Liver (tissue), 9 donors: ENCODE results near the gene GRB2. TPM values are rescaled to one million over a fixed set of nuclear protein-coding genes. Genes with fewer than 3 reads are reported as not detected.
A peak's percentile ranks its signal among the peaks of the same experiment; 100 is the strongest.

Experiments
- DNase-seq: peaks from one replicate; pipeline ENCODE4 v3.0.0-alpha.2; 2017; ENCODE audit warnings: low spot score
- H3K27ac ChIP-seq, 2 donors: one replicate each; pipeline ENCODE4 v1.7.0; 2013; ENCODE audit warnings: inconsistent platforms in 2 of 2, low read length in 2 of 2, control low read depth in 1 of 2, low read depth in 1 of 2, mild to moderate bottlenecking in 1 of 2
- H3K27me3 ChIP-seq, 4 donors: one replicate each; pipeline versions ENCODE4 v1.6.1 to v1.7.0; 2013; ENCODE audit warnings: low read length in 3 of 4, inconsistent platforms in 1 of 4, mild to moderate bottlenecking in 1 of 4, moderate library complexity in 1 of 4; ENCODE audit not compliant: control insufficient read depth in 4 of 4, insufficient read depth in 4 of 4
- H3K36me3 ChIP-seq, 4 donors: one replicate each; pipeline versions ENCODE4 v1.6.1 to v1.7.0; 2013; ENCODE audit warnings: low read length in 3 of 4, mild to moderate bottlenecking in 3 of 4, low read depth in 1 of 4, moderate library complexity in 1 of 4; ENCODE audit not compliant: control insufficient read depth in 4 of 4, insufficient read depth in 3 of 4
- H3K4me1 ChIP-seq, 4 donors: one replicate each; pipeline versions ENCODE4 v1.6.1 to v1.7.0; 2013; ENCODE audit warnings: low read length in 3 of 4, mild to moderate bottlenecking in 3 of 4, moderate library complexity in 1 of 4; ENCODE audit not compliant: control insufficient read depth in 4 of 4, insufficient read depth in 4 of 4
- H3K4me3 ChIP-seq, 3 donors: one replicate each; pipeline versions ENCODE4 v1.6.1 to v1.7.0; 2013; ENCODE audit warnings: low read length in 3 of 3, control low read depth in 1 of 3, low read depth in 1 of 3, mild to moderate bottlenecking in 1 of 3
- H3K9ac ChIP-seq, 2 donors: one replicate each; pipeline ENCODE4 v1.7.0; 2013; ENCODE audit warnings: low read length in 2 of 2, mild to moderate bottlenecking in 2 of 2, moderate library complexity in 2 of 2, control low read depth in 1 of 2, low read depth in 1 of 2
- H3K9me3 ChIP-seq, 4 donors: one replicate each; pipeline versions ENCODE4 v1.6.1 to v1.7.0; 2013; ENCODE audit warnings: low read length in 3 of 4; ENCODE audit not compliant: control insufficient read depth in 4 of 4
- ATF3 ChIP-seq: IDR thresholded peaks from 2 replicates; pipeline ENCODE4 v1.6.1; 2016; ENCODE audit warnings: antibody characterized with exemption
- CTCF ChIP-seq: fragments of 150-350 bp; IDR thresholded peaks from 2 replicates; pipeline ENCODE4 v1.5.1; 2017; ENCODE audit warnings: improper control_type of control experiment, low read depth, low read length; ENCODE audit not compliant: missing input control
- EGR1 ChIP-seq, 2 donors: IDR thresholded peaks; 2 replicates each; pipeline ENCODE4 v1.6.1; 2016 to 2018; ENCODE audit warnings: antibody characterized with exemption in 2 of 2, low read depth in 2 of 2
- FOXA1 ChIP-seq: IDR thresholded peaks from 2 replicates; pipeline ENCODE4 v1.6.1; 2016; ENCODE audit warnings: antibody characterized with exemption
- FOXA2 ChIP-seq: IDR thresholded peaks from 2 replicates; pipeline ENCODE4 v1.6.1; 2016; ENCODE audit warnings: antibody characterized with exemption
- HNF4G ChIP-seq: IDR thresholded peaks from 2 replicates; pipeline ENCODE4 v1.6.1; 2016; ENCODE audit warnings: antibody characterized with exemption
- MAX ChIP-seq: IDR thresholded peaks from 2 replicates; pipeline ENCODE4 v1.6.1; 2016; ENCODE audit warnings: antibody characterized with exemption
- RAD21 ChIP-seq, 2 donors: IDR thresholded peaks; 2 replicates each; pipeline ENCODE4 v1.6.1; 2016; ENCODE audit warnings: antibody characterized with exemption in 2 of 2, mild to moderate bottlenecking in 2 of 2
- REST ChIP-seq: IDR thresholded peaks from 2 replicates; pipeline ENCODE4 v1.6.1; 2016; ENCODE audit warnings: antibody characterized with exemption, mild to moderate bottlenecking
- SP1 ChIP-seq: IDR thresholded peaks from 2 replicates; pipeline ENCODE4 v1.6.1; 2018; ENCODE audit warnings: antibody characterized with exemption, mild to moderate bottlenecking
- TAF1 ChIP-seq: conservative IDR thresholded peaks from 2 replicates; pipeline ENCODE4 v1.6.1; 2016; ENCODE audit warnings: antibody characterized with exemption, mild to moderate bottlenecking
- YY1 ChIP-seq: IDR thresholded peaks from 2 replicates; pipeline ENCODE4 v1.6.1; 2016; ENCODE audit warnings: antibody characterized with exemption, mild to moderate bottlenecking
- ZBTB33 ChIP-seq: IDR thresholded peaks from 2 replicates; pipeline ENCODE4 v1.6.1; 2016; ENCODE audit warnings: antibody characterized with exemption
- WGBS: extraction: QIAGEN DNeasy Blood & Tissue Kit; methylation state at CpG from one replicate; pipeline ENCODE4 v1.1.7; 2013; 5-methylcytosine and 5-hydroxymethylcytosine counted together
- polyA plus RNA-seq, 2 donors: library from polyadenylated mRNA; stranded (reverse) in 1 of 2; unstranded in 1 of 2; fragments of 200-250 nt in 1 of 2; fragments of >200 nt in 1 of 2; fragmentation: Nextera tagmentation in 1 of 2; extraction: Ambion mirVana in 1 of 2; gene quantifications; one replicate each; pipeline versions ENCODE4 v1.2.1 to v1.2.3, GENCODE V29; 2013 to 2015
- total RNA-seq, 2 donors: library from RNA; depleted of rRNA; stranded (reverse); fragments of >200 nt; gene quantifications; one replicate each; pipeline ENCODE4 v1.2.3, GENCODE V29; 2014
- donor health status: healthy.
- donor health status: healthy.
- donor health status: healthy.
- donor health status: healthy.
- donor health status: healthy.

Gene GRB2
- total and polyA plus RNA-seq, 4 donors = 36.0 to 91.8 (median 49.6) TPM

- Histone ChIP-seq H3K9me3 (no peaks in the 10 kb centered on the region), H3K27ac (peak overlapping the region; percentile 7 to 10), H3K9ac (no peak overlapping the region), H3K4me3 (no peak overlapping the region), H3K27me3 (no peaks in the 10 kb centered on the region), H3K36me3 (peaks cover 0 to 11% (median 2%) of the 10 kb centered on the region in 4 donors), H3K4me1 (peaks cover 0 to 17% (median 13%) of the 10 kb centered on the region in 4 donors)
- DNase-seq = no peak
- TF ChIP-seq FOXA1 = no peak
- no peak for TF ChIP-seq YY1
- TF ChIP-seq HNF4G = no peak
- no peak for TF ChIP-seq SP1
- no peak for TF ChIP-seq EGR1 (IDR thresholded peaks at IDR 0.05; ENCODE audit: low read depth in 2 of 2)
- no peak for TF ChIP-seq FOXA2
- no peak for TF ChIP-seq TAF1
- no peak for TF ChIP-seq REST
- no peak for TF ChIP-seq ATF3
- no peak for TF ChIP-seq ZBTB33
- no peak for TF ChIP-seq CTCF
- no peak for TF ChIP-seq RAD21 (IDR thresholded peaks at IDR 0.05)
- no peak for TF ChIP-seq MAX
- 77% methylated on average over 14 of the region's 14 CpGs for WGBS
Observed at GRCh38 chr17:75313941-75314551, 91.4 kb downstream of the GRB2 start.
